HL-60 (cell line): Measurements from ENCODE around the gene ST6GALNAC1.

Source experiments
- POLR2AphosphoS5 ChIP-seq: IDR thresholded peaks from 2 replicates; pipeline ENCODE4 v1.6.1; 2012; ENCODE audit warnings: low read depth
- SPI1 ChIP-seq: IDR thresholded peaks from 2 replicates; pipeline ENCODE4 v1.6.1; 2012; ENCODE audit warnings: low read depth, mild to moderate bottlenecking, borderline replicate concordance
- TF ChIP-seq, protein P1 (sequence below): IDR thresholded peaks from one replicate; pipeline ENCODE4 v1.5.1; 2011; ENCODE audit warnings: low read length, control low read depth, inconsistent platforms; ENCODE audit not compliant: insufficient read depth

DNA sequence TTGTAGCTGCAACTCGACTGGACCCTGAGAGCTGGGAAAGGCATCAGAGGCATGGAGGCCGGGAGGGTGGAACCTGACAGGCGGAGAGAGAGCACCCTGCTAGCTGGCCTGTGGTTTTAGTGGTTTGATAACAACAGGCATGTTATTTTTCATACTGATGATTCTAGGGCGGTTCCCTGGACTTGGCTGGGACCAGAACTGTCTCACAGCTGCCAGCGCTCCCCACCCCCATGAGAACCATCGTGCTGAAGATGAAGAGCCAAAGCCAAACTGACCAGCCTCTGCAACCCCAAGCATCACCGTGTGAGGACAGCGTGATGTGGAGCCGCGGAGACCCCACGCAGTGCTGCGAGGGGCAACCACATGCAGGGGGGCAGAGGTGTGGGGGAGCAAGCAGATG is 38.7 kb upstream of the ST6GALNAC1 start:
- TF ChIP-seq, protein P1, sequence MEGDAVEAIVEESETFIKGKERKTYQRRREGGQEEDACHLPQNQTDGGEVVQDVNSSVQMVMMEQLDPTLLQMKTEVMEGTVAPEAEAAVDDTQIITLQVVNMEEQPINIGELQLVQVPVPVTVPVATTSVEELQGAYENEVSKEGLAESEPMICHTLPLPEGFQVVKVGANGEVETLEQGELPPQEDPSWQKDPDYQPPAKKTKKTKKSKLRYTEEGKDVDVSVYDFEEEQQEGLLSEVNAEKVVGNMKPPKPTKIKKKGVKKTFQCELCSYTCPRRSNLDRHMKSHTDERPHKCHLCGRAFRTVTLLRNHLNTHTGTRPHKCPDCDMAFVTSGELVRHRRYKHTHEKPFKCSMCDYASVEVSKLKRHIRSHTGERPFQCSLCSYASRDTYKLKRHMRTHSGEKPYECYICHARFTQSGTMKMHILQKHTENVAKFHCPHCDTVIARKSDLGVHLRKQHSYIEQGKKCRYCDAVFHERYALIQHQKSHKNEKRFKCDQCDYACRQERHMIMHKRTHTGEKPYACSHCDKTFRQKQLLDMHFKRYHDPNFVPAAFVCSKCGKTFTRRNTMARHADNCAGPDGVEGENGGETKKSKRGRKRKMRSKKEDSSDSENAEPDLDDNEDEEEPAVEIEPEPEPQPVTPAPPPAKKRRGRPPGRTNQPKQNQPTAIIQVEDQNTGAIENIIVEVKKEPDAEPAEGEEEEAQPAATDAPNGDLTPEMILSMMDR = no peak
- TF ChIP-seq SPI1 (no peak), POLR2AphosphoS5 (no peak)
